ENCODE measurements around the gene NLRC3. TPM values are rescaled to one million over a fixed set of nuclear protein-coding genes. Genes with fewer than 3 reads are reported as not detected.

NLRC3 gene
- total RNA-seq, 3 donors from 2014 or later (not counting 1 experiment from before 2014, with no cell fraction given) = 98.8 to 145 (median 133) TPM

DNA sequence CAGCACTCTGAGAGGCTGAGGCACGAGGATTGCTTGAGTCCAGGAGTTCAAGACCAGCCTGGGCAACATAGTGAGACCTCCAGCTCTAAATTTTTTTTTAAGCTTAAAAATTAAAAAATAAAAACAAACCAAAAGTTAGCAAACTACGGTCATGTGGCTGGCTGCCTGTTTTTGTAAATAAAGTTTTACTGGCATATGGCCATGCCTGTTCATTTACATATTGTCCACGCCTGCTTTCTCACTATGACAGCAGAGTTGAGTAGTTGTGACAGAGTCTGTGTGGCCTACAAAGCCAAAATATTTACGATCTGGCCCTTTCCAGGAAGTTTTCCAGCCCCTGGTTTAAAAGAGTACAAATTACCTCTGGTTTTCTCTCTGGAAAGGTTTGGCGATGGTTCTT lies 30.9 kb upstream of the NLRC3 start:
- no peak for TF ChIP-seq CTCF (IDR thresholded peaks at IDR 0.05)
- Mint-ChIP-seq H3K27me3 (ENCODE audit: low read depth in 2 of 2) (no peaks in the 10 kb centered on the region), H3K4me3 (no peak overlapping the region), H3K27ac (no peak overlapping the region), H3K4me1 (peaks cover 27 to 29% of the 10 kb centered on the region in 2 donors), H3K9me3 (no peaks in the 10 kb centered on the region), H3K36me3 (no peaks in the 10 kb centered on the region)
- 90% methylated on average over 5 of the region's 5 CpGs for whole genome bisulfite sequencing (ENCODE audit: insufficient coverage)
- no peak overlapping the region for H3K4me3 ChIP-seq (ENCODE audit: low read length)
- H3K27ac ChIP-seq (ENCODE audit: low read length) = no peak overlapping the region
- ATAC-seq (no peak), DNase-seq (no peak)
- intact Hi-C loops (cut with micrococcal nuclease) = no loop called here
- no peaks in the 10 kb centered on the region for H3K9me3 ChIP-seq (ENCODE audit: control insufficient read depth, insufficient read depth, low read length)
- peaks cover 6% of the 10 kb centered on the region for H3K36me3 ChIP-seq (ENCODE audit: control insufficient read depth, insufficient read depth, low read length)
- peaks cover 22% of the 10 kb centered on the region for H3K4me1 ChIP-seq (ENCODE audit: control insufficient read depth, insufficient read depth, low read length)
- no peaks in the 10 kb centered on the region for H3K27me3 ChIP-seq (ENCODE audit: control insufficient read depth, insufficient read depth, low read length)

GRCh38 chr16:3607634-3608033 lies 30.4 kb upstream of the NLRC3 start:
- Histone ChIP-seq H3K36me3 (ENCODE audit: control insufficient read depth, insufficient read depth, low read length) (peaks cover 6% of the 10 kb centered on the region), H3K27me3 (ENCODE audit: control insufficient read depth, insufficient read depth, low read length) (no peaks in the 10 kb centered on the region), H3K4me3 (ENCODE audit: low read length) (no peak overlapping the region), H3K27ac (ENCODE audit: low read length) (no peak overlapping the region), H3K4me1 (ENCODE audit: control insufficient read depth, insufficient read depth, low read length) (peaks cover 17% of the 10 kb centered on the region), H3K9me3 (ENCODE audit: control insufficient read depth, insufficient read depth, low read length) (no peaks in the 10 kb centered on the region)
- intact Hi-C loops (cut with micrococcal nuclease) = no loop called here
- H3K4me3 Mint-ChIP-seq = no peak overlapping the region
- no peaks in the 10 kb centered on the region for H3K9me3 Mint-ChIP-seq
- WGBS (ENCODE audit: insufficient coverage) = 88% methylated on average over 2 of the region's 2 CpGs
- peaks cover 22 to 25% of the 10 kb centered on the region in 2 donors for H3K4me1 Mint-ChIP-seq
- H3K27me3 Mint-ChIP-seq (ENCODE audit: low read depth in 2 of 2) = no peaks in the 10 kb centered on the region
- ATAC-seq (no peak), DNase-seq (no peak)
- H3K36me3 Mint-ChIP-seq = no peaks in the 10 kb centered on the region
- no peak overlapping the region for H3K27ac Mint-ChIP-seq
- TF ChIP-seq CTCF (IDR thresholded peaks at IDR 0.05) = no peak

- H3K4me3 Mint-ChIP-seq = no peak overlapping the region
- no peak for TF ChIP-seq CTCF (IDR thresholded peaks at IDR 0.05)
- Histone ChIP-seq H3K9me3 (ENCODE audit: control insufficient read depth, insufficient read depth, low read length) (no peaks in the 10 kb centered on the region), H3K27ac (ENCODE audit: low read length) (no peak overlapping the region), H3K36me3 (ENCODE audit: control insufficient read depth, insufficient read depth, low read length) (peaks cover 8% of the 10 kb centered on the region), H3K4me1 (ENCODE audit: control insufficient read depth, insufficient read depth, low read length) (peaks cover 12% of the 10 kb centered on the region), H3K4me3 (ENCODE audit: low read length) (no peak overlapping the region), H3K27me3 (ENCODE audit: control insufficient read depth, insufficient read depth, low read length) (no peaks in the 10 kb centered on the region)
- ATAC-seq = no peak
- H3K27me3 Mint-ChIP-seq (ENCODE audit: low read depth in 2 of 2) = no peaks in the 10 kb centered on the region
- H3K27ac Mint-ChIP-seq = no peak overlapping the region
- no peaks in the 10 kb centered on the region for H3K36me3 Mint-ChIP-seq
- peaks cover 18 to 20% of the 10 kb centered on the region in 2 donors for H3K4me1 Mint-ChIP-seq
- WGBS (ENCODE audit: insufficient coverage) = 92% methylated on average over 6 of the region's 7 CpGs
- DNase-seq = no peak
- no peaks in the 10 kb centered on the region for H3K9me3 Mint-ChIP-seq
- intact Hi-C loops (cut with micrococcal nuclease) = no loop called here
These were observed 30.0 kb upstream of the NLRC3 start for GRCh38 chr16:3607161-3607560.

DNA sequence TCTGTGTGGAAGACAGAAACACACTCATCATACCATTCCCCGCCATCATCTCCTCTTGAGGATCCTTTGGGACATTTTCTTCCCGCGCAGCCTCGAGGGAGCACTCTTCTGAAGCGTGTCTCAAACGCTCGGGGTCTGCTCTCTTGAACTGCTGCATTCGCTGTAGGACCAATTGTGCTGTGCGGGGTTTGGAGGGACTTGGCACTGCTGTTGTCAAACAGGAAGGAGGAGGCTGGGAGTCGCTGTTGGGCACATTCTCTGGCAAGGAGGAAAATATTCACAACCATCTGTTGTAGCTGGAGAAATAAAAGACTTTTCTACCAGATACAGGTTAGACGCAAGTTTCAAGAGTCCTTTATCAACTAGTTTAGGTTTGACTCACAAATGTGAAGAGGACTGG lies 29.2 kb upstream of the NLRC3 start:
- intact Hi-C loops (cut with micrococcal nuclease) = no loop called here

More for the DNA sequence above, 29.2 kb upstream of the NLRC3 start:
- peaks cover 7% of the 10 kb centered on the region for H3K4me1 ChIP-seq (ENCODE audit: control insufficient read depth, insufficient read depth, low read length)
- H3K27ac ChIP-seq (ENCODE audit: low read length) = no peak overlapping the region
- TF ChIP-seq CTCF (IDR thresholded peaks at IDR 0.05) = no peak
- Mint-ChIP-seq H3K4me1 (peaks cover 11 to 13% of the 10 kb centered on the region in 2 donors), H3K4me3 (no peak overlapping the region), H3K9me3 (no peaks in the 10 kb centered on the region), H3K27ac (no peak overlapping the region), H3K36me3 (peaks cover 2% of the 10 kb centered on the region), H3K27me3 (ENCODE audit: low read depth in 2 of 2) (no peaks in the 10 kb centered on the region)
- peaks cover 14% of the 10 kb centered on the region for H3K36me3 ChIP-seq (ENCODE audit: control insufficient read depth, insufficient read depth, low read length)
- ATAC-seq (no peak), DNase-seq (no peak)
- WGBS (ENCODE audit: insufficient coverage) = 95% methylated on average over 11 of the region's 11 CpGs
- H3K27me3 ChIP-seq (ENCODE audit: control insufficient read depth, insufficient read depth, low read length) = no peaks in the 10 kb centered on the region
- H3K4me3 ChIP-seq (ENCODE audit: low read length) = no peak overlapping the region
- H3K9me3 ChIP-seq (ENCODE audit: control insufficient read depth, insufficient read depth, low read length) = no peaks in the 10 kb centered on the region

Data from natural killer cell (primary cell).